ENCODE measurements around the gene ZNF562. TPM values are rescaled to one million over a fixed set of nuclear protein-coding genes. Genes with fewer than 3 reads are reported as not detected.
A peak's percentile ranks its signal among the peaks of the same experiment; 100 is the strongest.

ZNF562 gene
- 41.8 TPM for total RNA-seq
- polyA plus RNA-seq (ENCODE audit: insufficient read depth in 1 of 8, insufficient read length in 8 of 8, low replicate concordance in 1 of 8) = 10 to 100 TPM; 10.7 to 17.7 (median 15.5) TPM
- long read RNA-seq, donor 1, partial matches to known transcripts = 0 of 1 reads
- long read RNA-seq, donor 1, other reads (novel, unspliced or antisense) = 0 of 1 reads
- long read RNA-seq, donor 2 = 0 reads
- long read RNA-seq, donor 3, full-length matches to known transcripts = 1 of 1 reads
- long read RNA-seq, donor 3, partial matches to known transcripts = 0 of 1 reads
- long read RNA-seq, donor 3, other reads (novel, unspliced or antisense) = 0 of 1 reads
- long read RNA-seq, donor 4, partial matches to known transcripts = 0 of 7 reads
- long read RNA-seq, donor 4, other reads (novel, unspliced or antisense) = 7 of 7 reads
- long read RNA-seq, donor 5, partial matches to known transcripts = 0 of 3 reads
- long read RNA-seq, donor 5, other reads (novel, unspliced or antisense) = 0 of 3 reads
- long read RNA-seq, donor 6, full-length matches to known transcripts = 4 of 4 reads
- long read RNA-seq, donor 6, partial matches to known transcripts = 0 of 4 reads
- long read RNA-seq, donor 6, other reads (novel, unspliced or antisense) = 0 of 4 reads
- long read RNA-seq, donor 7, partial matches to known transcripts = 0 of 1 reads
- long read RNA-seq, donor 7, other reads (novel, unspliced or antisense) = 0 of 1 reads
- long read RNA-seq, donor 8, partial matches to known transcripts = 0 of 1 reads
- long read RNA-seq, donor 8, other reads (novel, unspliced or antisense) = 0 of 1 reads
- long read RNA-seq, donor 9, partial matches to known transcripts = 0 of 1 reads
- long read RNA-seq, donor 9, other reads (novel, unspliced or antisense) = 0 of 1 reads
- long read RNA-seq, donor 10, partial matches to known transcripts = 0 of 8 reads
- long read RNA-seq, donor 10, other reads (novel, unspliced or antisense) = 0 of 8 reads
- long read RNA-seq, donor 11 = 0 reads

DNA sequence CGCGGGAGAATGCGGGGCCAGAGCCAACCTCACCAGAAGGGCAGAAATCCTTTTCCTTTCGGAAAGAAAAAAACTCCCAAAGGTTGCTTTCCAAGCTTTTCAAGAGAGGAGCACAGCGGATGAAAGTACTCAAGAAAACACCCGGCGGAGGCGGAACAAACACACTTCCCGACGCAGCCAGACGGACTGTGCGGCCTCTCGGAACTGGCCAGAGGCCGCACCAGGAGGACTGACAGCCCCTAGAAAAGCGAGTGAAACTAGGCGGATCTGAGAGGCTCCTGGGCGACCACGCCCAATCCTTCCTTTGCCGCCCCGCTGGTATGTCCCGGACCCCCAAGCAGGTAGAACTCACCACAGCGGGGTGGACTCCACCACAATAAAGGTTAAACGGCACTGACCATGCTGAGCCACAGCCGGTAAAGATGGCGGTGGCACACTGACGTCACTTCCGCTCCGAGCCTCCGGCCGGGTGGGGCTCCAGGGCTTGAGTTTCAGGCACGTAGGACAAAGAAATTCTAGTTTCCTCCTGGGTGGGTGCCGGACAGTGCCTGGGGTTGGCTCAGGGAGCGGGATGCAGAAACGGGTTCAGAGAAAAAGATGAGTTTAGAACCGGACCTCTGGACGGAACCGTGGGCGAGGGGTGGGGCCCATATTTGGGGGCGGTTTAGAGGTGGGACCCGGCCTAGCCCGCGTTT, at the start of gene ZNF562:
Gene ZNF562, minus strand, starts transcription at position 438 of the 695 bp plus-strand sequence. CDS start 14,356 bp downstream, outside the sequence.
- DNase-seq = peak; percentile 96
- no peaks in the 10 kb centered on the region for H3K27me3 ChIP-seq (ENCODE audit: control insufficient read depth, insufficient read depth, low read length)
- H3K9me3 ChIP-seq (replicated peaks; ENCODE audit: control insufficient read depth, low read depth, low read length) = peaks cover 25% of the 10 kb centered on the region
- peak within 1 kb of the TSS; percentile 98 for H3K27ac ChIP-seq (ENCODE audit: low read length)
- H3K4me3 ChIP-seq (ENCODE audit: low read length) = peak within 1 kb of the TSS; percentile 90
- H3K4me1 ChIP-seq (ENCODE audit: control insufficient read depth, insufficient read depth, low read length) = peaks cover 3% of the 10 kb centered on the region
- H3K36me3 ChIP-seq (ENCODE audit: control insufficient read depth, insufficient read depth, low read length) = peaks cover 19% of the 10 kb centered on the region
- under 1% methylated on average over 41 of the region's 42 CpGs for WGBS (ENCODE audit: insufficient coverage)

GRCh38 chr19:9724157-9724556, 49.3 kb upstream of the ZNF562 start:
- Histone ChIP-seq H3K27me3 (ENCODE audit: control insufficient read depth, insufficient read depth, low read length) (no peaks in the 10 kb centered on the region), H3K27ac (ENCODE audit: low read length) (no peak overlapping the region), H3K4me3 (ENCODE audit: low read length) (no peak overlapping the region), H3K9me3 (replicated peaks; ENCODE audit: control insufficient read depth, low read depth, low read length) (no peaks in the 10 kb centered on the region), H3K36me3 (ENCODE audit: control insufficient read depth, insufficient read depth, low read length) (no peaks in the 10 kb centered on the region), H3K4me1 (ENCODE audit: control insufficient read depth, insufficient read depth, low read length) (no peaks in the 10 kb centered on the region)
- no peak for DNase-seq
- no CpG with 5 or more reads among the region's 4 CpGs for WGBS (ENCODE audit: insufficient coverage)

DNA sequence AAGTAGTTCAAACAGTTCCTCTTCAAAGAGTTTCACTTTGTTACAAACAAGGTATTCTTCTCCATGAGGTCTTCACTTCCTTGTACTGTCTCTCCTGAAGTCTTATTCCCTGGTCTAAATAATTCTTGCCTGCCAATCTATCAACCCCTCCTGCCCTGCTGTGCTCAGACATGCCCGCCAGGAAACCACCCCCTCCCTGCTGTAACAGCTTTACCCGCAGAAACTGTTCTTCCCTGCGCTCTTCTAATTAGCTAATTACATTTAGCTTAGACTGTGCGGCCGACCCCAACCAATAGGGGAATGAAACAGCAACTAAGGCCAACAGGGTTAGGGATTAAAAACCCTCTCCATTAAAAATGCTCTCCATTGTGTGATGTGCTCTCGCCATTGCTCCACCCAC, 47.0 kb upstream of the ZNF562 start:
- no peaks in the 10 kb centered on the region for H3K27me3 ChIP-seq (ENCODE audit: control insufficient read depth, insufficient read depth, low read length)
- H3K9me3 ChIP-seq (replicated peaks; ENCODE audit: control insufficient read depth, low read depth, low read length) = no peaks in the 10 kb centered on the region
- DNase-seq = no peak
- H3K4me3 ChIP-seq (ENCODE audit: low read length) = no peak overlapping the region
- H3K4me1 ChIP-seq (ENCODE audit: control insufficient read depth, insufficient read depth, low read length) = no peaks in the 10 kb centered on the region
- WGBS (ENCODE audit: insufficient coverage) = no CpG with 5 or more reads among the region's 6 CpGs
- H3K27ac ChIP-seq (ENCODE audit: low read length) = no peak overlapping the region
- H3K36me3 ChIP-seq (ENCODE audit: control insufficient read depth, insufficient read depth, low read length) = no peaks in the 10 kb centered on the region

GRCh38 chr19:9720541-9720940, 45.6 kb upstream of the ZNF562 start:
- no peak overlapping the region for H3K4me3 ChIP-seq (ENCODE audit: low read length)
- no peak for DNase-seq
- no peaks in the 10 kb centered on the region for H3K36me3 ChIP-seq (ENCODE audit: control insufficient read depth, insufficient read depth, low read length)
- no peak overlapping the region for H3K27ac ChIP-seq (ENCODE audit: low read length)
- no peaks in the 10 kb centered on the region for H3K27me3 ChIP-seq (ENCODE audit: control insufficient read depth, insufficient read depth, low read length)
- H3K9me3 ChIP-seq (replicated peaks; ENCODE audit: control insufficient read depth, low read depth, low read length) = no peaks in the 10 kb centered on the region
- no peaks in the 10 kb centered on the region for H3K4me1 ChIP-seq (ENCODE audit: control insufficient read depth, insufficient read depth, low read length)
- WGBS (ENCODE audit: insufficient coverage) = 32% methylated on average over 3 of the region's 4 CpGs

DNA sequence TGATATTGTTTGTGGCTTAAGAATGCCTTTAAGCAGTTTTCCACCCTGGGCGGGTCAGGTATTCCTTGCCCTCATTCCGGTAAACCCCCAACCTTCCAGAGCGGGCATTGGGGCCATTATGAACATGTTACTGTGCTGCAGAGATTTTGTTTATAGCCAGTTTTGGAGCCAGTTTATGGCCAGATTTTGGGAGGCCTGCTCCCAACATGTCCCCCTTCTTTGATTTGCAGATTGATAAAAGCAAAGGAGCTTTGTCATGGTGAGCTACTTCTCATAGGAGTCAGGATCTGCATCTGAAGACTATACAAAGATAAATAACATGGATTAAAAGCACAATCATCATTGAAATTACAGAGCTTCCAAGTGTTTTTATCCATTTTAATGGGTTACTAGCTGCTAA, 36.9 kb upstream of the ZNF562 start:
- Histone ChIP-seq H3K4me3 (ENCODE audit: low read length) (no peak overlapping the region), H3K27ac (ENCODE audit: low read length) (no peak overlapping the region), H3K36me3 (ENCODE audit: control insufficient read depth, insufficient read depth, low read length) (no peaks in the 10 kb centered on the region), H3K4me1 (ENCODE audit: control insufficient read depth, insufficient read depth, low read length) (no peaks in the 10 kb centered on the region), H3K27me3 (ENCODE audit: control insufficient read depth, insufficient read depth, low read length) (no peaks in the 10 kb centered on the region), H3K9me3 (replicated peaks; ENCODE audit: control insufficient read depth, low read depth, low read length) (peaks cover 3% of the 10 kb centered on the region)
- WGBS (ENCODE audit: insufficient coverage) = no CpG with 5 or more reads among the region's 3 CpGs
- no peak for DNase-seq

DNA sequence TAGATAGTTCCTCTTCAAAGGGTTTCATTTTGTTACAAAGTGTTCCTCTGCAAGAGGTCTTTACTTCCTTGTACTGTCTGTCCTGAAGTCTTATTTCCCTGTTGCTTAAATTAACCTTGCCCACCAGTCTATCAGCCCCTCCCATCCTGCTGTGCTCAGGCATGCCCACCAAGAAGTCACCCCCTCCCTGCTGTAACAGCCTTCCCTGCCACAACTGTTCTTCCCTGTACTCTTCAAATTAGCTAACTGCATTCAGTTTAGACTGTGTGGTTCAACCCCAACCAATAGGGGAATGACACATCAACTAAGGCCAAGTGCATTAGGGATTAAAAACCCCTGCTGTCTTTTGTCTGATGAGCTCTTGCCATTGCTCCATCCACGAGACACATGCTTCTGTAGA, 34.4 kb upstream of the ZNF562 start:
- Histone ChIP-seq H3K4me3 (ENCODE audit: low read length) (no peak overlapping the region), H3K27ac (ENCODE audit: low read length) (no peak overlapping the region), H3K9me3 (replicated peaks; ENCODE audit: control insufficient read depth, low read depth, low read length) (peaks cover 3% of the 10 kb centered on the region), H3K4me1 (ENCODE audit: control insufficient read depth, insufficient read depth, low read length) (no peaks in the 10 kb centered on the region), H3K36me3 (ENCODE audit: control insufficient read depth, insufficient read depth, low read length) (no peaks in the 10 kb centered on the region), H3K27me3 (ENCODE audit: control insufficient read depth, insufficient read depth, low read length) (no peaks in the 10 kb centered on the region)
- peak; percentile 51 for DNase-seq
- WGBS (ENCODE audit: insufficient coverage) = no CpG with 5 or more reads among the region's 1 CpG

- Histone ChIP-seq H3K9me3 (replicated peaks; ENCODE audit: control insufficient read depth, low read depth, low read length) (no peaks in the 10 kb centered on the region), H3K27ac (ENCODE audit: low read length) (no peak overlapping the region), H3K36me3 (ENCODE audit: control insufficient read depth, insufficient read depth, low read length) (no peaks in the 10 kb centered on the region), H3K4me1 (ENCODE audit: control insufficient read depth, insufficient read depth, low read length) (no peaks in the 10 kb centered on the region), H3K4me3 (ENCODE audit: low read length) (no peak overlapping the region), H3K27me3 (ENCODE audit: control insufficient read depth, insufficient read depth, low read length) (no peaks in the 10 kb centered on the region)
- no peak for DNase-seq
- no CpG with 5 or more reads among the region's 6 CpGs for WGBS (ENCODE audit: insufficient coverage)
These were observed 30.9 kb upstream of the ZNF562 start for GRCh38 chr19:9705836-9706235.

DNA sequence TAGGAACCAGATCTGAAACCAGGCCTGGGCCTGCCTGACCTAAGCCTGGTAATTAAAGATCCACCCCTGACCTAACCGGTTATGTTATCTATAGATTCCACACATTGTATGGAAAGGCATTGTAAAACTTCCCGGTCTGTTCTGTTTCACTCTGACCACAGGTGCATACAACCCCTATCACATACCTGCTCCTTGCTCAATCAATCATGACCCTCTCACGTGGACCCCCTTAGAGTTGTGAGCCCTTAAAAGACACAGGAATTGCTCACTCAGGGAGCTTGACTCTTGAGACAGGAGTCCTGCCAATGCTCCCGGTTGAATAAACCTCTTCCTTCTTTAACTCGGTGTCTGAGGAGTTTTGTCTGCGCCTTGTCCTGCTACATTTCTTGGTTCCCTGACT, 27.3 kb upstream of the ZNF562 start:
- Histone ChIP-seq H3K4me3 (ENCODE audit: low read length) (no peak overlapping the region), H3K9me3 (replicated peaks; ENCODE audit: control insufficient read depth, low read depth, low read length) (no peaks in the 10 kb centered on the region), H3K27ac (ENCODE audit: low read length) (no peak overlapping the region), H3K4me1 (ENCODE audit: control insufficient read depth, insufficient read depth, low read length) (no peaks in the 10 kb centered on the region), H3K36me3 (ENCODE audit: control insufficient read depth, insufficient read depth, low read length) (no peaks in the 10 kb centered on the region), H3K27me3 (ENCODE audit: control insufficient read depth, insufficient read depth, low read length) (no peaks in the 10 kb centered on the region)
- no peak for DNase-seq
- WGBS (ENCODE audit: insufficient coverage) = 88% methylated on average over 3 of the region's 6 CpGs

- DNase-seq = no peak
- Histone ChIP-seq H3K4me1 (ENCODE audit: control insufficient read depth, insufficient read depth, low read length) (no peaks in the 10 kb centered on the region), H3K4me3 (ENCODE audit: low read length) (no peak overlapping the region), H3K36me3 (ENCODE audit: control insufficient read depth, insufficient read depth, low read length) (no peaks in the 10 kb centered on the region), H3K9me3 (replicated peaks; ENCODE audit: control insufficient read depth, low read depth, low read length) (no peaks in the 10 kb centered on the region), H3K27me3 (ENCODE audit: control insufficient read depth, insufficient read depth, low read length) (no peaks in the 10 kb centered on the region), H3K27ac (ENCODE audit: low read length) (no peak overlapping the region)
- 90% methylated on average over 20 of the region's 22 CpGs for WGBS (ENCODE audit: insufficient coverage)
These were observed 25.5 kb upstream of the ZNF562 start for GRCh38 chr19:9700229-9700981.
